CMK (cell line): ENCODE data around the gene MYT1.
A peak's percentile ranks its signal among the peaks of the same experiment; 100 is the strongest.
"Not testable (repeated sequence)": the region's sequence is repeated elsewhere in the genome, so short reads cannot be mapped to it uniquely, and the experiment has no call there.

Experiments
- DNase-seq: peaks from one replicate; pipeline ENCODE4 v3.0.0-alpha.2; 2010; ENCODE audit warnings: low read depth

Gene MYT1

DNA sequence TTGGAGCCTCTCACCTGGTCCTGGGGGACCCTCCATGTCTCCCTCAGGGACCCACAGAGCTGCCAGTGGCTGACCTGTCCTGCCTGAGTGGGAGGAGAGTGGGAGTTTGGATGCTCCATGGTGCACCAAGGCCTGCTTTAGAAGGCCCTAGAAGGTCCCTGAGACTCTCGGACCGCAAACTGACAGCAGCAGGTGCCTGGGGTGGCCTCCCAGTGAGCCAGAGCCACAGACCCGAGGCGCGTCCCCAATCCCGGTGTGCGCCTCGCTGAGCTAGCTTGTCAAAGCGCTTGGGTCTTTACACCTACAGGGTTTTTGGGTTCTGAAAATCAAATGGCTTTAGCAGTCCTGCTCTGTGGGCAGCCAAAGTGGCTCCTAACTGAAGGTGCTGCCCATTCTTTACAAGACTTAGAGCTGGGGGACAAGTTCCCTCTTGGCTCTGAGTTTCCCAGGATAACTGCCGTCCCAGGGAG is 4.9 kb downstream of the MYT1 start:
- DNase-seq = no peak

DNA sequence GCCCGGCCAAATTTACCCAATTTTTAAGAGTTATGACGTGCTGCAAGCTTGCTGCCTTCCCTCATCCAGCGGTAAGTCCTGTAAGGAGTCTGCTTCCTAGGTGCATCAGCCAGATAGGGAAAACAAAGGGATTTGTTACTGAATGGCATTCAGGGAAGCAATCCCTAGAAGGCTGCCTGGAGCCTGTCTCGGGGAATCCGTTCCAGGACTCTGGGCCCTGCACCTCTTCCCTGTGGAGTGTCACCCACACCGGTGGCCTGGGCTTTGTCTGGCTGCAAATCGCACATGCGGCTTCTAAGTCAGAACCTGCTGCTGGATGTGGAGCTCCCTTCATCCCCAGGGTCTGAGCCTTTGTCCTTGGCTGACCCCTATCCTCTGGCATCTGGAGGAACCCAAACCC is 7.0 kb downstream of the MYT1 start:
- no peak for DNase-seq

- DNase-seq = no peak
Observed at GRCh38 chr20:64173116-64173515, 8.9 kb downstream of the MYT1 start.

- no peak for DNase-seq
Observed at GRCh38 chr20:64176551-64176950, 12.3 kb downstream of the MYT1 start.

DNA sequence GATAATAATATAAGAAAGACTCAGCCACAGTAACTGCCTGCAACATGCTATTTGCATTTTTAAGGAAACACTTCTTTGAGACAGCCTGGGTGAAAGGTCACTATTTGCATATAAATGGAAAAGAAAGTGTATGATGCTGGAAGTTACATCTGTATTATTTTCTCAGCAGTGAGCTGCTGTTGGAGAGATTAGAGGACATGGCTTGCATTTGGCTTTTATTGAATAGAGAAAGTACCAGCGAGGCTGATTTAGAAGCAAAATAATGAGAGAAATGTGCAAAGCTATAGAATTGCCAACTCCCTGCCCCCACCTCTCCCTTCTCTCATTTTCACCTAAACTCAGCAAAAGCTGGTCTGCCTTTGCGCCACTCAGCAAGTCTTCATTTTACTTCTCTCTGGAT is 12.7 kb downstream of the MYT1 start:
- DNase-seq = no peak

DNA sequence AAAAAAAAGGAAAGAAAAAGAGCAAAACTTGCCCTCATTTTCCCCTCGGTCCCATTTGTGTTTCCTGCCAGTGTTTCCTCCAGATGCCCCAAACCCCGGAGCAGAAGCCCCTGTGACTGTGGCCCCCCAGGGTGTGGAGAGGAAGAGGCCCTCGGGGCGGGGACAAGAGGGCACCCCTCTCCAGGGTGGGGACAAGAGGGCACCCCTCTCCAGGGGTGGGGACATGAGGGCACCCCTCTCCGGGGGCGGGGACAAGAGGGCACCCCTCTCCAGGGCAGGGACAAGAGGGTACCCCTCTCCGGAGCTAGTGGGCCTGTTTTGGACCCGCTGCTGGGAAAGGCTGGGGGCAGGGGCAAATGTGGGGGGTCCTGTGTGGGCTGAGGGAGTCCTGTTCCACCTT is 13.1 kb downstream of the MYT1 start:
- DNase-seq = no peak

GRCh38 chr20:64177787-64178186 is 13.5 kb downstream of the MYT1 start:
- DNase-seq = no peak

GRCh38 chr20:64178925-64179324 is 14.7 kb downstream of the MYT1 start:
- DNase-seq = not testable (repeated sequence)

GRCh38 chr20:64179805-64180204 is 15.6 kb downstream of the MYT1 start:
- no peak for DNase-seq

DNA sequence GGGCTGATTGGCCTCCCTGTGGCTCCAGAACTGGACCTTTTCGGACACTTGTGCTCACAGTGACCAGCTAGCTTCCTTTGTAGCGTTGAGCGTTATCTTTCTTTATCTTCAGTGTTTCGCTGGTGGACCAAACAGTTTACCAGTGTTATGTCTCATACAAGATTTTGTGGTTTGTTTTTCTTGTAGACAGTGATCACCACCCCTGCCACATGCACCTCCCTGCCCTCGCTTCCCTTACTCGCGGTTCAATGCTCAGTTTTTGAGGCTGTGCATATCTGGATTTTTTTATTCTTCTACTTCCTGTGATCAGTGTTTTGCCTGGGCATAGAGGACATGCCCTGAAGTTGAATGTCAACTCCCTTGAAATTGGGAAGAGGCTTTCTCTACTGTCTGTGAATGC is 16.4 kb downstream of the MYT1 start:
- DNase-seq = peak; percentile 15

- no peak for DNase-seq
Observed at GRCh38 chr20:64181391-64181790, 17.1 kb downstream of the MYT1 start.

DNA sequence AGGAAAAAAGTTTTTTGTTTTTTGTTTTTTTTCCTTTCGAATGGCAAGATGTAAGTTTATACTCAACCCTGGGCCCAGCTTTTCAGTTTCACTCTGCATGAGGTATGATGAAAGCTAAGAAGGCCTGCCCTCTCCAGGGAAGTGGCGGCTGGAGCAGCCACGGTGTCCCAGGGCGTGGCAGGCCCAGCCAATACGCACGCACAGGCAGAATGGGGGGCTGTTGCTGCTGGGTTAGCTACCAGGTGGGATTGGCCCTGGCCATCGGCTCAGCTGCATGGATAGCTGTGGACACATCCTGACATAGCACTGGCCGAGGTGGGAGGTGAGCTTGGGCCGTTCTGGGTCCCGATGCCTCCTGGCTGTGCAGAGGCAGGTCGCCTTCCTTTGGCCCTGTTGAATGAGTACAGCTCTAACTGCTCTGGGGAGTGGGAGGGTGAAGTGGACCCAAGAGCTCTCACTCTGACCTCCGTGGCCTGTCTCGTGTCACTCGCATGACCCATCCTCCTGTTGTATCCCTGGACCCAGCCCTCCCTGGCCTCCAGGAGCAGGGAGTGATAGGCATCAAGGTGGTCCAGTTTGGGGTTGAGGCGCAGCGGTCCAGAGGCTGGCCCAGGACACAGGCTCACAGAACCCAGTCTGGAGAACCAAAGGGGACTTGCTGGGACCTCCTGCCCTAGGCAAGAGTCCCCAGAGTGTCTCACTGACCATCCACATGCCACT is 18.1 kb downstream of the MYT1 start:
- no peak for DNase-seq

GRCh38 chr20:64183313-64183712 is 19.1 kb downstream of the MYT1 start:
- no peak for DNase-seq

GRCh38 chr20:64184795-64185194 is 20.5 kb downstream of the MYT1 start:
- DNase-seq = no peak

DNA sequence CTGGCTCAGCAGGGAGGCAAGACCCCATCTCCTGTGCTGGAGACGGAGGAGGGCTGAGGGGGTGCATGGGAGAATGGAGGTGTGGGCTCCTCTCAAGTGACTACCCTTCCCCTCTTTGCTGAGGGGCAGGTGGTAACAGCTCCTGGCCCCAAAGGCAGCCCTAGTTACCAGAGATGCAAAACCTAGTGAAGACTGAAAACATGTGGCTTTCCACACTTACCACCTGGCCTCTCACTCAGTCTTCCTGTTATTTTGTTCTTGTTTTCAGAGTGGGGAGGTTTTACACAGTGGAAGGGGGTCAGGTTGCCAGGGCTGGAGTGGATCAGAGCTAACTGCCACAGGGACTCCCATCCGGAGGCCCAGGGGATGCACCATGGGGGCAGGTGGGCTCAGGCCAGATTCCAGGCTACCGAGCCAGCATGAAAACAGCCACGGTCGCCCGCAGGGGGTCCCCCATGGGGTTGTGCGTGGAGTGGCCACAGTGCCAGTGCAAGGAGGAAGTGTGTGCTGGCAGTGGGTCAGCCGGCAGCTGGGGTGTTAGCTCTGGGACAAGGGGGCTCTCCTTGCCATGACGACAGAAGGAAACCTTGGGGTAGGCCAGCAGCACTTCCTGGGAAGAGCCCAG is 21.1 kb downstream of the MYT1 start:
- no peak for DNase-seq

GRCh38 chr20:64186071-64186598 is 21.9 kb downstream of the MYT1 start:
- no peak for DNase-seq

DNA sequence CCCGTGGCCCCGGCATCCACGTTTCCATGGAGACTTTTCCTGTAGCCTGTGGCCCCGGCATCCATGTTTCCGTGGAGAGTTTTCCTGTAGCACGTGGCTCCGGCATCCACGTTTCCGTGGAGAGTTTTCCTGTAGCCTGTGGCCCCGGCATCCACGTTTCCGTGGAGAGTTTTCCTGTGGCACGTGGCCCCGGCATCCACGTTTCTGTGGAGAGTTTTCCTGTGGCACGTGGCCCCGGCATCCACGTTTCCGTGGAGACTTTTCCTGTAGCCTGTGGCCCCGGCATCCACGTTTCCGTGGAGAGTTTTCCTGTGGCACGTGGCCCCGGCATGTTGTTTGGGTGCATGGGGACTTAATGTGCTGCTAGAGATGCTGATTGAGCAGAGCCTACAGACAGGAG is 23.0 kb downstream of the MYT1 start:
- DNase-seq = not testable (repeated sequence)

DNA sequence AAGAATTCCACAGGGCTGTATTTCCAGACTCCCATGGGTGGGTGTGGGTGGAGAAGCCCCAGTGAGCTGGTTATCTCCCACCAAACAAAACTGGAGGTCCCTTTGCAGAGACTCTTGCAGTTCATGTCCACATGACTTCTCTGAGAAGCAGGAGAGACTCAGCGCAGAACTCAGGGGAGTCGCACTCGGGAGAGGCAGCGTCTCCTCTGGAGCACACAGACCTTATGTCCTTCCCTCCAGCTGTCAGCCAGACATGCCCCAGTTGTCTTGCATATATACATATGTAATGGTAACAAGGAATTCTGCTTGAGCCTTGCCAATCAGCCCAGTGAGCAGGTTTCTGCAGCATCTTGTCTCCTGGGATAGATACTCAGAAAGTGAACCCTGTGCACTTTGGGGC is 23.8 kb downstream of the MYT1 start:
- DNase-seq = no peak

DNA sequence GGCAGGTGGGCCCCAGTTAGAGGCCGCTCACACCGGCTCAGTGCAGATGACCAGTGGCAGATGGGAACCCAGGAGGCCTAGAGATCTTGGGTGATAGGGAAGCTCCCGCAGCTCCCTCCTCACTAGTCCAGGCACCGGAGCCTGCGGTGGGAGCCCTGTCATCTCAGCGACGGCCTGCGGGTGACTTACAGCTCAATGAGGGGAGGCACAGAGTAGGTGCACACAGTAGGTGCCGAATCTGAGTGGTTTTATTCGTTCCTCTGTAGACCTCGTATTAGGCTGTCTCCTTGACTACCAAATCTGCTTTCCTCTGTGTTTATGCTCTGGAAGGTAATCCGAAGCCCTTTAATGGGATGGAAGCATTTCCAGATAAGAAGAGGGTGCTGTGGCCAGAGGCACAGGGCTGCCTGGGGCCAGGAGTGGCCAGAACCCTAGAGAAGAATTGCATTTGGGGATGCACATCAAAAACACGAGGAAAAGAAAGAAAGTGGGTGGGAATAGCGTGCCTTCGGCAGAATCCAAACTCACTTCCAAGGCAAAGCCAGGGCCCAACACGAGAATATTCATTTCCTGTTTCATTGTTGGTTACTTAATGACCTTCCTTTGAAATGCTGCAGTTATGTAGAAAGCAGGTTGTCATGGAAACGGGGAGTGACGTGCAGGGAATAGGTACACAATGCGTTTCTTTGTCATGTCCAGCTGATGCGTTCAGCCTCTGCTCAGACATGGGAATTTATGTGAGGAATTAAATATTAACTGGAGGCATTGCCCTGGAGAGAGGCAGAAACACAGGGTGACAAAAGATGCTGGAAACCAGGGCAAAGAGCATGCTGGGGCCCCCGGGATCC is 24.7 kb downstream of the MYT1 start:
- no peak for DNase-seq

DNA sequence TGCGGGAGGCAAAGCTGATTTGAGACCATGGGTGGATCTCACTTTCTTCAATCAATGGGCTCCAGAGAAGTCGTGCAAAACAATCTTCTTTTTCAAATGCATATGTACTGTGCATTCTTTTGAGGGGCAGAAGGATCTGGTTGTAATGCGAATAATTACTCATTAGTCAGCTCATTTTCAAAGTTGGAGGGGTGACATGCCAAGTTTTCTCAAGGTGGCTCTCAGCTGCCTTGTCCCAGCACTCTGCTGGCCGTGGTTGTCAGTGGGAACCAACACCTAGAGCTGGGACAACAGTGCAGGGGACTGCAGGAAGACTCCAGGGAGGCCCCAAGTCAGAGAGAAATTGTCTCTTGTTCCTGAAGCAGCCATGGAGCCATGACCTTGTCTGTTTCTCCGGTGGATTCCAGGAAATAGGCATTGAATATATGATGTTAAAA is 25.3 kb downstream of the MYT1 start:
- no peak for DNase-seq

GRCh38 chr20:64189986-64190385 is 25.7 kb downstream of the MYT1 start:
- DNase-seq = no peak

DNA sequence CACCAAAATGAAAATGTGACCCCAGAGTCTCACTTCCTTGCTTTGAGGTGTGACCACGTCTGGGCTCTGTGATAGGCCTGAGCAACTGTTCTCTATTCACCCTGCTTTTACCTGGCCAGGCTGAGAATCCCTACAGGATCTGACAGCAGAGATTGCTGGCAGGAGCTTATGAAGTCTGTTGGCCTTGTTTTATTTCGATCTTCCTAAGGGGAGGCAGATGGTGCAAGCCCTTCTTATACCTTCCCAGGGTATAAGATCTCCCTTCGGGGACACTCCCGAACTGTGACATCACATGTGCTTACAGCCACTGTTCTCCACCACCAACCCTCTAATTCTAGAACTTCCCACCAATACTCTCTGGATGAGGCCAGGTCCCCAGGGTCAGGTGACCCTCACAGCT is 26.8 kb downstream of the MYT1 start:
- no peak for DNase-seq

DNA sequence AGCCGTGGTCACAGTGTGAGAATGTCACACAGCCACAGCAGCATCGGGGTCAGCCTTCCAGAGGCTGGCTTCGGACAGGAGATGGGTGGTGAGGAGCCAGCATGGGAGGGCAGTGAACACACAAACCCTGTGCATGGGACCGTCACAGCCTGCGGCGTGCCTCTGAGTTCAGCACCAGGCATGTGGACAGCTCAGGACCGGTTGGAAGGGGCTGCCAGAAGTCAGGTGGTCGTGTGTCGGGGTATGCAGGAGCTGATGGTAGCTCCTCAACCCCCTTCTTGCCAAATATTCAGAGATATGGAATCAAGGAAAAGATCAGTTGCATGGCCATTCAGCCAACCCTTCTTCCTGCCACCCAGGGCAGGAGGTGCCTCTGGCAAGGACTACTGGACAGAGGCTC is 28.2 kb downstream of the MYT1 start:
- DNase-seq = no peak
